Fibroblast of skin of right quadriceps (primary cell): Measurements from ENCODE around the gene CRACR2A.

Experiments
- DNase-seq: peaks from one replicate; pipeline ENCODE4 v3.0.0-alpha.2; 2013

Gene CRACR2A, protein sequence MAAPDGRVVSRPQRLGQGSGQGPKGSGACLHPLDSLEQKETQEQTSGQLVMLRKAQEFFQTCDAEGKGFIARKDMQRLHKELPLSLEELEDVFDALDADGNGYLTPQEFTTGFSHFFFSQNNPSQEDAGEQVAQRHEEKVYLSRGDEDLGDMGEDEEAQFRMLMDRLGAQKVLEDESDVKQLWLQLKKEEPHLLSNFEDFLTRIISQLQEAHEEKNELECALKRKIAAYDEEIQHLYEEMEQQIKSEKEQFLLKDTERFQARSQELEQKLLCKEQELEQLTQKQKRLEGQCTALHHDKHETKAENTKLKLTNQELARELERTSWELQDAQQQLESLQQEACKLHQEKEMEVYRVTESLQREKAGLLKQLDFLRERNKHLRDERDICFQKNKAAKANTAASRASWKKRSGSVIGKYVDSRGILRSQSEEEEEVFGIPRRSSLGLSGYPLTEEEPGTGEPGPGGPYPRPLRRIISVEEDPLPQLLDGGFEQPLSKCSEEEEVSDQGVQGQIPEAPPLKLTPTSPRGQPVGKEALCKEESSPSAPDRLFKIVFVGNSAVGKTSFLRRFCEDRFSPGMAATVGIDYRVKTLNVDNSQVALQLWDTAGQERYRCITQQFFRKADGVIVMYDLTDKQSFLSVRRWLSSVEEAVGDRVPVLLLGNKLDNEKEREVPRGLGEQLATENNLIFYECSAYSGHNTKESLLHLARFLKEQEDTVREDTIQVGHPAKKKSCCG

DNA sequence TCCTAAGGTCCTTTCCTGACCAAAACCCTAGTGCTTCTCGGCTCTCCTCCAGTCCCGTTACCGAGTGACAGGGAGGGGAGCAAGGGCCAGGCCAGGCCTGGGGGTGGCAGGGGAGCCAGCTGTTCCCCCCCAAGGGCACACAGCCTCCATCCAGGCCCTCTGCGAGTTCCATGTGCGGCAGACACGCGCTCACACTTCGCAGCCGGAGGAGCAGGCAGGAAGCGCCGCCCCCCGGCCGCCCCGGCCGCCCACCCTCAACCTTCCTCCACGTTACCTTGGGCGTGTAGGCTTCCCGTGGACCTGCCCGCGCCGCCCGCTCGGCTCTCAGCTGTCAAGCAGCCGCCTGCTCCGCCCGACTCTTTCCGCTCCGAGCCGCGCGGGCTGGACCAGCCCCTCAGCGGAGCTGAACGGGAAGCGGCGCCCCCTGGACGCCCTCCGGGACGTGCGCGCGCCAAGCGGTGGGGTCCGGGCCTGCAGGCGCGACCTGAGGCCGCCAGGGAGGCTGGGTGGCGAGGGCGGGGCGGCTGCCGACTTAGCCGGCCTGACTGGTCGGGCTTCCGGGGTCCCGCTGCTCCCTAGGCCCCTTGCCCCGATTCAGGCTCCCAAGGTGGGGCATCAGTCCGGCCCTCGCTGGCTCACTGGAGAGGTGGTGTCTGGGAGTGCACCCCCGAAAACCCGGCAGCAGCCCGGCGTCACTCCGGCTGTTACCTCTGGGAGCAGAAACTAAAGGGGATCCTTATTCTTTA lies at the start of gene CRACR2A:
Gene CRACR2A, minus strand, starts transcription at position 369 of the 746 bp plus-strand sequence. CDS start 56,110 bp downstream, outside the sequence.
- peak; percentile 77 for DNase-seq

- DNase-seq, result no peak
Measured at GRCh38 chr12:3797531-3798048, 44.7 kb upstream of the CRACR2A start.

GRCh38 chr12:3795492-3796133 lies 42.7 kb upstream of the CRACR2A start:
- DNase-seq, result no peak

GRCh38 chr12:3795066-3795465 lies 42.2 kb upstream of the CRACR2A start:
- DNase-seq, result no peak

DNA sequence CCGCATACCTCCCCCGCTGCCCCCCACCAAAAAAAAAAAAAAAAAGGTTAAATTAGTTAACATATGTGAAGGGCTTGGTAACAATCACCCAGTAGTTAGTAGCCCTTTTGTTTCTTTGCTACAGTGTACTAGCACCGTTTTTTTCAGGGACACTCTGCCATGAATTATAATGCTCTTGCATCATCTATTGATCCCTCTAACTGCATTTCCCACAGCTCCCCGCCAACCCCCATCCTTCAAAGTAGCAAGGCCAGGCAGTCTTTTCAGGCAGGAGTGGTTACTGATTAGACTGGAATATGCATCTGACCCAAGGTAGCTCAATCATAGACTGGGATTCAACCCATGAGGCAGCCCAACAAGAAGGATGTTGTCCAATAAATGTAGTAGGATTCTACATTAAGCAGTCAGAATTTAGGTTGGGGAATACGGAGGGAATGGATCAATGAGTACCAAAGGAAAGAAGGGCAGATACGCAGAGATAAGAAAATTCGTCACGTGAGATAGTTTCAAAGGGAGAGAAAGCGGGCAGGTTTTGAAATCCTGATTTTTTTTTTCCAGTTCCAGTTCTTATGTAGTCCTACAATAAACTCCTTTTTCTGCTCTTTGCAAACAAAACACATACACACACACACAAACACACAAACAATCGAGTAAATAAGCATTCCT lies 39.8 kb upstream of the CRACR2A start:
- DNase-seq, result no peak

- no peak for DNase-seq
Measured at GRCh38 chr12:3791256-3791874, 38.5 kb upstream of the CRACR2A start.

GRCh38 chr12:3790642-3791041 lies 37.7 kb upstream of the CRACR2A start:
- DNase-seq, result no peak

GRCh38 chr12:3789838-3790237 lies 36.9 kb upstream of the CRACR2A start:
- DNase-seq, result no peak

GRCh38 chr12:3777206-3777809 lies 24.4 kb upstream of the CRACR2A start:
- DNase-seq, result peak; percentile 27

DNA sequence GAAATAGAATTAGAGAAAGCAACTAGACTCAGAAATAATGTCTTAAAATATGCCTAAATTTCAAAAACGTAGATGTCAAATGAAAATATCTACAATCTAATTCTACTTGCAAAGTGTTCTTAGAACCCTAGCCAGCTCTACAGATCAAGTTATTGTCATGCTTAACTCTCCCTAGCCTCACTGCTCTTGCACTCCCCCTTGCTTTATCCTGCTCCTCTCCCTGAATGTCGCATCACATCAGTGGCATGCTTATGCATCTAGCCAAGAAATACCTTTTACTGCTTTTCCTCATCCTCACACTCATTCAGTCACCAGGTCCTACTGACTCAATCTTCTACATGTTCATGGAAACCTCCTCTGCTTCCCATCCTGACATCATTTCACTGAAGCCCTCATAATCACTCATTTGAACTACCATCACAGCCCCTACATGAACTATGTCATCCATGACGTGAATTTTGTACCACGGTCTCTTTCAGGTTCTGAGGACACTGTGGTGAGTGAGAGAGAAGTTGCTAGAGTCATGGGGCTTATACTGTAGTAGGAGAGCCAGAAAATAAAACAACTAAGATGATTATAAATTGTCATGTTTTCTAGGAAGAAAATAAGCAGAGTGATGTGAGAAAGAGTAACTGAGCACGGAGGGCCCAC lies 22.6 kb upstream of the CRACR2A start:
- DNase-seq, result no peak

DNA sequence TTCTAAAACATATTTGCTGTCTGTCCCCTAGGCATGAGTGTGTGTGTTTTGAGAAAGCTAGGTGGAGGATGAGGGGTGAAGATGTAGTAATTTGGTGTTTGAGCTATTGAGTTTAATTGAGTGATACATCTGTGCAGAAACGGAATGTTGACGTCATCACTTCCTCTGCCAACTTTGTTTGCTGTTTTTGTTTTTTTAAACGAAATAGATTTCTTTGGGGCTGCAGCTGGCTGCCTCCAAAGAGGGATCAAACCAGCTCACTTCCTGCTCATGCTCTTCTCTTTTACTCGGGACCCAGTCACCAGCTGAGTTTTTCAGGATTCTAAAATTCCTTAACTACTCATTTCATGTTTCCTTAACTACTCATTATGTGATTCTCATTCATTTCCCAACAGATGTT lies 19.5 kb upstream of the CRACR2A start:
- DNase-seq, result peak; percentile 9

- no peak for DNase-seq
Measured at GRCh38 chr12:3771853-3772252, 18.9 kb upstream of the CRACR2A start.

DNA sequence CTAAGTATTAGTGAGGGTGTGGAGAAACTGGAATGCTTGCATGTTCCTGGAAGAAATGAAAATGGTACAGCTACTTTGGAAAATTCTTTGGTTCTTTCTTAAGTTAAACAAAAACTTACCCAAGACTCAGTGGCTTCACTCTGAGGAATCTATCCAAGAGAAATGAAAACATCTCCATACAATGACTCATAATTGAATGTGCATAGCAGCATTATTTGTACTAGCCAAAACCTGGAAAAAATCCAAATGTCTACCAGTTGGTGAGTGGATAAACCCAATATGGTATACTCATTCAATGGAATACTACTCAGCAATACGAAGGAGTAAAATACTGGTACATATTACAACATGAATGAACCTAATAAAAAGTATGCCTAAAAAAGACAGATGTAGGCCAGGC lies 18.0 kb upstream of the CRACR2A start:
- DNase-seq, result peak; percentile 65

DNA sequence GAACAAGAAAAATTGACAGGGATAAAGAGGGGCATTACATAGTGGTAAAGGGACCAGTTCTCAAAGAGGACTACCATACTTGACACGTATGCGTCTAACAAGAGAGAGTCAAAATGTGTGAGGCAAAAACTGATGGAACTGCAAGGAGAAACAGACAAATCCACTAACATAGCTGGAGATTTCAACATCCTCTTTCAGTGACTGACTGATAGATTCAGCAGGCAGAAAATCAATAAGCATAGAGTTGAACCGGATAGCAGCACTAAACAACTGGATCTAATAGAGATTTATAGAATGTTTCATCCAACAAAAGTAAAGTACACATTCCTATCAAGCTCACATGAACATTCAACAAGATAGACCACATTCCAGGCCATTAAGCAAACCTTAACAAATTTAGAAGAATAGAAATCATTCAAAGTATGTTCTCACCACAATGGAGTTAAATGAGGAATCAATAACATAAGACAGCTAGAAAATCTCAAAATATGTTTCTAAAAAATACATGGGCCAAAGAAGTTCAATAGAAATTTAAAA lies 16.1 kb upstream of the CRACR2A start:
- DNase-seq, result no peak

GRCh38 chr12:3761116-3761735 lies 8.3 kb upstream of the CRACR2A start:
- peak; percentile 24 for DNase-seq

GRCh38 chr12:3759878-3760277 lies 7.0 kb upstream of the CRACR2A start:
- DNase-seq, result no peak

- DNase-seq, result no peak
Measured at GRCh38 chr12:3757261-3757660, 4.4 kb upstream of the CRACR2A start.

GRCh38 chr12:3755898-3756297 lies 3.0 kb upstream of the CRACR2A start:
- no peak for DNase-seq

- DNase-seq, result peak; percentile 7
Measured at GRCh38 chr12:3753544-3754284, 805 bp upstream of the CRACR2A start.
